ENCODE results near the gene PRKN.

The PRKN gene

GRCh38 chr6:161744211-161745067, 983.1 kb downstream of the PRKN start:
- DNase-seq: no peak

GRCh38 chr6:161743509-161744178, 983.9 kb downstream of the PRKN start:
- no peak for DNase-seq

- no peak for DNase-seq
Observed at GRCh38 chr6:161740486-161740885, 987.1 kb downstream of the PRKN start.

- no peak for DNase-seq
Observed at GRCh38 chr6:161736781-161737292, 990.7 kb downstream of the PRKN start.

- DNase-seq: no peak
Observed at GRCh38 chr6:161736326-161736725, 991.2 kb downstream of the PRKN start.

- DNase-seq: no peak
Observed at GRCh38 chr6:161732594-161732993, 995.0 kb downstream of the PRKN start.

- no peak for DNase-seq
Observed at GRCh38 chr6:161727083-161727833, 1000.3 kb downstream of the PRKN start.

GRCh38 chr6:161722394-161722793, 1005.2 kb downstream of the PRKN start:
- DNase-seq: no peak

- no peak for DNase-seq
Observed at GRCh38 chr6:161721511-161721910, 1006.1 kb downstream of the PRKN start.

GRCh38 chr6:161716176-161716575, 1011.4 kb downstream of the PRKN start:
- no peak for DNase-seq

GRCh38 chr6:161711938-161712337, 1015.6 kb downstream of the PRKN start:
- no peak for DNase-seq

GRCh38 chr6:161711515-161711914, 1016.1 kb downstream of the PRKN start:
- DNase-seq: no peak

- DNase-seq: no peak
Observed at GRCh38 chr6:161710698-161711097, 1016.9 kb downstream of the PRKN start.

GRCh38 chr6:161701056-161701455, 1026.5 kb downstream of the PRKN start:
- no peak for DNase-seq

GRCh38 chr6:161696801-161697200, 1030.8 kb downstream of the PRKN start:
- DNase-seq: no peak

- DNase-seq: no peak
Observed at GRCh38 chr6:161694995-161695394, 1032.6 kb downstream of the PRKN start.

- DNase-seq: no peak
Observed at GRCh38 chr6:161686655-161687054, 1040.9 kb downstream of the PRKN start.

GRCh38 chr6:161684731-161685475, 1042.7 kb downstream of the PRKN start:
- no peak for DNase-seq

GRCh38 chr6:161683400-161683799, 1044.2 kb downstream of the PRKN start:
- no peak for DNase-seq

- no peak for DNase-seq
Observed at GRCh38 chr6:161682982-161683381, 1044.6 kb downstream of the PRKN start.

GRCh38 chr6:161679980-161680538, 1047.5 kb downstream of the PRKN start:
- no peak for DNase-seq

GRCh38 chr6:161677188-161677587, 1050.4 kb downstream of the PRKN start:
- no peak for DNase-seq
